Endodermal cell (in vitro differentiated cells): ENCODE measurements around the gene KDM5B. TPM values are rescaled to one million over a fixed set of nuclear protein-coding genes. Genes with fewer than 3 reads are reported as not detected.

ENCODE experiments used
- DNase-seq: peaks from one replicate; pipeline ENCODE4 v3.0.0-alpha.2; 2017
- H3K27ac ChIP-seq: 2 replicates; pipeline ENCODE4 v1.5.1; 2013; ENCODE audit warnings: mild to moderate bottlenecking, low read depth, low read length, moderate library complexity
- H3K27me3 ChIP-seq: 2 replicates; pipeline ENCODE4 v1.6.1; 2013; ENCODE audit warnings: mild to moderate bottlenecking, low read length, moderate library complexity; ENCODE audit not compliant: insufficient read depth, control insufficient read depth, poor library complexity, severe bottlenecking
- H3K36me3 ChIP-seq: 2 replicates; pipeline ENCODE4 v1.7.0; 2013; ENCODE audit warnings: mild to moderate bottlenecking, low read length, moderate library complexity; ENCODE audit not compliant: control insufficient read depth, insufficient read depth
- H3K4me1 ChIP-seq: one replicate; pipeline ENCODE4 v1.7.0; 2013; ENCODE audit warnings: low read length; ENCODE audit not compliant: control insufficient read depth, insufficient read depth
- H3K4me3 ChIP-seq: 2 replicates; pipeline ENCODE4 v1.5.1; 2013; ENCODE audit warnings: mild to moderate bottlenecking, low read length, moderate library complexity
- H3K9ac ChIP-seq: 2 replicates; pipeline ENCODE4 v1.6.1; 2013; ENCODE audit warnings: mild to moderate bottlenecking, low read length, moderate library complexity; ENCODE audit not compliant: poor library complexity, severe bottlenecking; ENCODE audit errors: extremely low read depth
- H3K9me3 ChIP-seq: 2 replicates; pipeline ENCODE4 v1.6.1; 2013; ENCODE audit warnings: mild to moderate bottlenecking, low read length, moderate library complexity; ENCODE audit not compliant: control insufficient read depth
- H3K27ac Mint-ChIP-seq: 2 replicates; pipeline ENCODE4 v1.8.0; 2020; ENCODE audit warnings: mixed read lengths
- H3K27me3 Mint-ChIP-seq: 2 replicates; pipeline ENCODE4 v1.8.0; 2021; ENCODE audit warnings: mild to moderate bottlenecking, mixed read lengths; ENCODE audit not compliant: insufficient read depth
- H3K36me3 Mint-ChIP-seq: 2 replicates; pipeline ENCODE4 v1.8.0; 2020; ENCODE audit warnings: low read depth, mixed read lengths
- H3K4me1 Mint-ChIP-seq: 2 replicates; pipeline ENCODE4 v1.8.0; 2020; ENCODE audit warnings: mixed read lengths
- H3K4me3 Mint-ChIP-seq: 2 replicates; pipeline ENCODE4 v1.8.0; 2020; ENCODE audit warnings: mild to moderate bottlenecking, moderate library complexity, mixed read lengths
- H3K9me3 Mint-ChIP-seq: 2 replicates; pipeline ENCODE4 v1.8.0; 2020; ENCODE audit warnings: mild to moderate bottlenecking, mixed read lengths
- CTCF ChIP-seq: fragments of 200-600 bp; sonication (generic); conservative IDR thresholded peaks from 2 replicates; pipeline ENCODE4 v1.5.0; 2021; ENCODE audit warnings: antibody characterized with exemption, mild to moderate bottlenecking
- WGBS, 2 experiments: methylation state at CpG; one replicate each; pipeline versions ENCODE4 v1.1.5 to v1.1.7; 2013; ENCODE audit warnings: missing lambda C conversion rate in 2 of 2, mixed read lengths in 1 of 2; ENCODE audit not compliant: insufficient coverage in 1 of 2, insufficient read length in 1 of 2; 5-methylcytosine and 5-hydroxymethylcytosine counted together
- total RNA-seq, 2 donors: library from RNA; stranded (reverse); fragmentation: NEBNext Ultra II Directional in 1 of 2; extraction: Animal tissue kit (Norgen Biotek cat#: 25700) in 1 of 2; gene quantifications; 2 replicates in 1 of 2; 3 replicates in 1 of 2; pipeline ENCODE4 v1.2.1, GENCODE V29; 2021

Gene KDM5B
- total RNA-seq, 2 donors from 2014 or later = 207 to 219 TPM

GRCh38 chr1:202713110-202713509, 95.1 kb downstream of the KDM5B start:
- no peak for DNase-seq
- Histone ChIP-seq H3K27ac (no peak overlapping the region), H3K27me3 (peaks cover 47% of the 10 kb centered on the region), H3K4me1 (no peaks in the 10 kb centered on the region), H3K36me3 (no peaks in the 10 kb centered on the region), H3K4me3 (no peak overlapping the region), H3K9me3 (no peaks in the 10 kb centered on the region), H3K9ac (no peak overlapping the region)
- Mint-ChIP-seq H3K27me3 (peaks cover 53% of the 10 kb centered on the region), H3K27ac (no peak overlapping the region), H3K9me3 (no peaks in the 10 kb centered on the region), H3K36me3 (no peaks in the 10 kb centered on the region), H3K4me3 (no peak overlapping the region), H3K4me1 (peaks cover 16% of the 10 kb centered on the region)
- no peak for TF ChIP-seq CTCF
- WGBS, 2 experiments = 61 to 89% methylated on average over 2 to 4 of the region's 4 CpGs

- Histone ChIP-seq H3K4me1 (no peaks in the 10 kb centered on the region), H3K9me3 (no peaks in the 10 kb centered on the region), H3K4me3 (no peak overlapping the region), H3K9ac (no peak overlapping the region), H3K27ac (no peak overlapping the region), H3K27me3 (peaks cover 57% of the 10 kb centered on the region), H3K36me3 (no peaks in the 10 kb centered on the region)
- no peak overlapping the region for H3K27ac Mint-ChIP-seq
- TF ChIP-seq CTCF = no peak
- 71 to 78% methylated on average over 8 to 9 of the region's 9 CpGs for WGBS, 2 experiments
- no peaks in the 10 kb centered on the region for H3K9me3 Mint-ChIP-seq
- H3K36me3 Mint-ChIP-seq = no peaks in the 10 kb centered on the region
- H3K4me1 Mint-ChIP-seq = peaks cover 16% of the 10 kb centered on the region
- peaks cover 61% of the 10 kb centered on the region for H3K27me3 Mint-ChIP-seq
- H3K4me3 Mint-ChIP-seq = no peak overlapping the region
- DNase-seq = peak; percentile 49
Observed at GRCh38 chr1:202711949-202712635, 96.1 kb downstream of the KDM5B start.

GRCh38 chr1:202710070-202711045, 97.9 kb downstream of the KDM5B start, which contains the start of gene SYT2:
TSS of gene SYT2 (minus strand) at chr1:202710454. CDS start at chr1:202605772, 104,682 bp downstream.
- H3K4me1 Mint-ChIP-seq = peaks cover 8% of the 10 kb centered on the region
- 6 to 7% methylated on average over 21 to 64 of the region's 64 CpGs for WGBS, 2 experiments
- no peaks in the 10 kb centered on the region for H3K9me3 ChIP-seq
- no peaks in the 10 kb centered on the region for H3K4me1 ChIP-seq
- no peaks in the 10 kb centered on the region for H3K36me3 ChIP-seq
- peak within 1 kb of the TSS; percentile 48 for H3K27ac Mint-ChIP-seq
- DNase-seq = peak; percentile 85
- H3K9me3 Mint-ChIP-seq = no peaks in the 10 kb centered on the region
- H3K27me3 Mint-ChIP-seq = peaks cover 72% of the 10 kb centered on the region
- H3K27ac ChIP-seq = no peak within 1 kb of the TSS
- no peak within 1 kb of the TSS for H3K9ac ChIP-seq
- H3K4me3 Mint-ChIP-seq = peak within 1 kb of the TSS; percentile 59
- no peaks in the 10 kb centered on the region for H3K36me3 Mint-ChIP-seq
- H3K27me3 ChIP-seq = peaks cover 74% of the 10 kb centered on the region
- TF ChIP-seq CTCF = no peak
- peak within 1 kb of the TSS; percentile 80 for H3K4me3 ChIP-seq
